ENCODE measurements around the gene SMARCC1.

The SMARCC1 gene

GRCh38 chr3:47586746-47587145 is 194.9 kb downstream of the SMARCC1 start:
- DNase-seq (ENCODE audit: low read depth), result no peak

- no peak for DNase-seq (ENCODE audit: low read depth)
These were observed 198.2 kb downstream of the SMARCC1 start for GRCh38 chr3:47583320-47584075.

- DNase-seq (ENCODE audit: low read depth), result no peak
These were observed 199.9 kb downstream of the SMARCC1 start for GRCh38 chr3:47581835-47582234.

GRCh38 chr3:47581422-47581821 is 200.3 kb downstream of the SMARCC1 start:
- DNase-seq (ENCODE audit: low read depth), result no peak

GRCh38 chr3:47580481-47580880 is 201.2 kb downstream of the SMARCC1 start:
- no peak for DNase-seq (ENCODE audit: low read depth)

GRCh38 chr3:47579875-47580274 is 201.8 kb downstream of the SMARCC1 start:
- DNase-seq (ENCODE audit: low read depth), result no peak

GRCh38 chr3:47578691-47579632 is 202.7 kb downstream of the SMARCC1 start, which contains the start of gene CSPG5:
Gene CSPG5 (minus strand): TSS chr3:47578865. CDS start chr3:47578693, 172 bp downstream.
- DNase-seq (ENCODE audit: low read depth), result no peak

- DNase-seq (ENCODE audit: low read depth), result no peak
These were observed 203.5 kb downstream of the SMARCC1 start for GRCh38 chr3:47578119-47578632.

- DNase-seq (ENCODE audit: low read depth), result no peak
These were observed 204.0 kb downstream of the SMARCC1 start for GRCh38 chr3:47577583-47578118.

GRCh38 chr3:47573190-47574172 is 208.2 kb downstream of the SMARCC1 start:
- no peak for DNase-seq (ENCODE audit: low read depth)

GRCh38 chr3:47571391-47572175 is 210.1 kb downstream of the SMARCC1 start:
- no peak for DNase-seq (ENCODE audit: low read depth)

- DNase-seq (ENCODE audit: low read depth), result no peak
These were observed 212.8 kb downstream of the SMARCC1 start for GRCh38 chr3:47568901-47569300.

GRCh38 chr3:47567149-47567548 is 214.5 kb downstream of the SMARCC1 start:
- no peak for DNase-seq (ENCODE audit: low read depth)

GRCh38 chr3:47566667-47567066 is 215.0 kb downstream of the SMARCC1 start:
- DNase-seq (ENCODE audit: low read depth), result no peak

GRCh38 chr3:47565734-47566550 is 215.8 kb downstream of the SMARCC1 start:
- DNase-seq (ENCODE audit: low read depth), result no peak

GRCh38 chr3:47556351-47556750 is 225.3 kb downstream of the SMARCC1 start:
- DNase-seq (ENCODE audit: low read depth), result no peak

GRCh38 chr3:47554335-47554734 is 227.4 kb downstream of the SMARCC1 start:
- DNase-seq (ENCODE audit: low read depth), result no peak

GRCh38 chr3:47553407-47553806 is 228.3 kb downstream of the SMARCC1 start:
- DNase-seq (ENCODE audit: low read depth), result no peak

GRCh38 chr3:47542471-47543173 is 239.1 kb downstream of the SMARCC1 start:
- peak; percentile 7 for DNase-seq (ENCODE audit: low read depth)
